HG02763 (cell line): ENCODE results near the gene FTH1.

Experiments used
- ATAC-seq: cut with Tn5 transposase; IDR thresholded peaks from one replicate; pipeline ENCODE4 v1.9.1; 2021; ENCODE audit warnings: mild to moderate bottlenecking, moderate library complexity; ENCODE audit not compliant: unreplicated experiment

FTH1 gene

GRCh38 chr11:61949169-61950034, 18.0 kb downstream of the FTH1 start:
- ATAC-seq: no peak

- ATAC-seq: no peak
Measured at GRCh38 chr11:61948505-61948904, 18.9 kb downstream of the FTH1 start.

DNA sequence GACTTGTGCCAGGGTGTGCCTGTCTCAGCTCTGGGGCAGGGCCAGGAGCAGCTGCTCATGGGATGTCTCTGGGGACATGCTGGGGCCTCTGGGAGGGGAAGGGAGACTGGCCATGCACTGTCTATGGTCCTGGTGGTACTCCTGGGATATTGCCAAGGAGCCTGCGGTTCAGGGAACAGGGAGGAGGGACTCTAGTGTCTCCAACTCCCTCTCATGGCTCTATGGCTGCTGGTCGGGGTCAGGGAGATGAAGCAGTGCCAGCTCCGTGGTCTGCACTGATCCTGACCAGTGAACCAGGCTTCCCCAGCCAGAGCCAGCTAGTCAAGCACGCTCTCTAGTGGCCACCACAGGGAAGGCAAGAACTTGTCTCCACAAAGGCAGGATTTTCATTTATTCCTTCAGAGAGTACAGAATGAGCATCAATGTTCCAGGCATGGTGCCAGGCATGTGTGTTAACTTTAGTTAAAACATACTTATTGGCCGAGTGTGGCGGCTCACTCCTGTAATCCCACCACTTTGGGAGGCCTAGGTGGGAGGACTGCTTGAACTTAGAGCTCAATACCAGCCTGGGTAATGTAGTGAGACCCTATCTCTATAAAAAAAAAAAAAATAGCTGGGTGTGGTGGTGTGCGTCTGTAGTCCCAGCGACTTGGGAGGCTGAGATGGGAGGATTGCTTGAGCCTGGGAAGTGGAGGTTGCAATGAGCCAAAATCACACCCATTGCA, 19.8 kb downstream of the FTH1 start:
- no peak for ATAC-seq

DNA sequence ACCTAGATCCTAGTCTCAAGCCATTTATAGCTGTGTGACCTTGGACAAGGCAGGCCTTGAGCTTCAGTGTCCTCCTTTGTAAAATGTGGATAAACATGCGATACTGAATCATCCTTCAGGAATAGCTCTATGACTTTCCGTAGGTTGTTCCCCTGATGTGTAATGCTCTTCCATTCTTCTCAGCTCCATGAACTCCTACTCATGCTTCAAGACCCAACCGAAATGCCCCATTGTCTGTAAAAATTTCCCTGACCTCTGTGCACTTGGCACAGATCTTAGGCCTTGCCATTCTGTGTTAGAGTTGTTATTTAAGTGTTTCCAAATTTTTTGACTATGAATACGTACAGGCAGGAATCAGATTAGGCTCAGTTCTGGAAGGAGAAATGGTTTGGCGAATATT, 20.5 kb downstream of the FTH1 start:
- ATAC-seq: no peak

DNA sequence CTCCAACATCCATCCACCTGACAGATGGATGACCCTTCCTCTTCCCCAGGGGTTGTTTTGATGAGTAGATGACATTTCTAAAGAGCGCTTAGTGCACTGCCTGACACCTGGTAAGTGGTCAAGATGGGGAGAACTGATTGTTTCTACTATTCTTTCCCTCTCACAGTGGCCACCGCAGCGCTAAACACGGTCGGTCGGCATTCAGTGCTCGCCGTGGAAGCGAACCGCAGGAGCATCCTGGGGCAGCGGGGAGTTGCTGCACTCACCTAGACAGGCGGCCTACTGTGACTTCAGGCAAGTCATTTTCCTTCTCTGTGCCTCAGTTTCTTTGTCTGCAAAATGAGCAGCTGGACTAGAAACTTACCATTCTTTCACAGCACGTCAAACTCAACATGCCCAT, 22.2 kb downstream of the FTH1 start:
- ATAC-seq: no peak

- no peak for ATAC-seq
Measured at GRCh38 chr11:61940466-61940865, 27.0 kb downstream of the FTH1 start.

- ATAC-seq: no peak
Measured at GRCh38 chr11:61935861-61936260, 31.6 kb downstream of the FTH1 start.

- ATAC-seq: no peak
Measured at GRCh38 chr11:61930933-61931332, 36.5 kb downstream of the FTH1 start.

DNA sequence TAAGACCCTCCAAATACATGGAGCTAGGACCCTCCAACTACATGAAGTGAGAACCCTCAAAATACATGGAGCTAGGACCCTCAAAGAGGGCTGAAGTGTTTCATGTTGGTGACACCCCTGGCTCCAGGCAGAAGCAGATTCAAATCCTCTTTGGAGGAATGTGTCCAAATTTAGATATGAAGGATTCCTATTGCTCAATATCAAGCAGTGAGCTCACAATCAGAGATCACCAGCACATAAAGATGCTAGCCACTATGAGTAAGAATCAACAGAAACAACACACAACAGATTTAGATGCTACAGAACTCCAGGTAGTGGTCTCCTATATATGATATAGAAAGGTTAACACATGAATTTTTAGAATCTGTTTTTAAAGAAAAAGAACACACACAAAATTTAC, 38.8 kb downstream of the FTH1 start:
- no peak for ATAC-seq

- no peak for ATAC-seq
Measured at GRCh38 chr11:61927501-61927900, 39.9 kb downstream of the FTH1 start.

- ATAC-seq: no peak
Measured at GRCh38 chr11:61926235-61926634, 41.2 kb downstream of the FTH1 start.

GRCh38 chr11:61925736-61926135, 41.7 kb downstream of the FTH1 start:
- ATAC-seq: no peak

DNA sequence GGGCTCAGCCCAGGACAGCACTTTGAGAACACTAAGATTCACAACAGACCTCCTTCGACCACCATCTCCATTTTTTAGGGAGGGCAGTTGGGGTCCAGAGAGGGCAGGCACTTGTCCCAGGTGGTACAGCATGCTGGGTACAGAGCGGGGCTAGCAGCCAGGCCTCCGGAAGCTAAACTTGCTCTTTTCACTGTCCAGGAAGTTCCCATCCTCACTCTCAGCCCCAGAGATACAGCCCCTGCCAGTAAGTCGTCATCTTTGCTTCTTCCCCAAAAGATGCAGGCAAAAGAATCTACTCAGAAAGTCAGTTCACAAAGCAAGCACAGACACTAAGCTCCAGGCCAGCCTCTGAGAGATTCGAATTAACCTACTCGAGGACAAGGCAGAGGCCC, 43.4 kb downstream of the FTH1 start:
- no peak for ATAC-seq

DNA sequence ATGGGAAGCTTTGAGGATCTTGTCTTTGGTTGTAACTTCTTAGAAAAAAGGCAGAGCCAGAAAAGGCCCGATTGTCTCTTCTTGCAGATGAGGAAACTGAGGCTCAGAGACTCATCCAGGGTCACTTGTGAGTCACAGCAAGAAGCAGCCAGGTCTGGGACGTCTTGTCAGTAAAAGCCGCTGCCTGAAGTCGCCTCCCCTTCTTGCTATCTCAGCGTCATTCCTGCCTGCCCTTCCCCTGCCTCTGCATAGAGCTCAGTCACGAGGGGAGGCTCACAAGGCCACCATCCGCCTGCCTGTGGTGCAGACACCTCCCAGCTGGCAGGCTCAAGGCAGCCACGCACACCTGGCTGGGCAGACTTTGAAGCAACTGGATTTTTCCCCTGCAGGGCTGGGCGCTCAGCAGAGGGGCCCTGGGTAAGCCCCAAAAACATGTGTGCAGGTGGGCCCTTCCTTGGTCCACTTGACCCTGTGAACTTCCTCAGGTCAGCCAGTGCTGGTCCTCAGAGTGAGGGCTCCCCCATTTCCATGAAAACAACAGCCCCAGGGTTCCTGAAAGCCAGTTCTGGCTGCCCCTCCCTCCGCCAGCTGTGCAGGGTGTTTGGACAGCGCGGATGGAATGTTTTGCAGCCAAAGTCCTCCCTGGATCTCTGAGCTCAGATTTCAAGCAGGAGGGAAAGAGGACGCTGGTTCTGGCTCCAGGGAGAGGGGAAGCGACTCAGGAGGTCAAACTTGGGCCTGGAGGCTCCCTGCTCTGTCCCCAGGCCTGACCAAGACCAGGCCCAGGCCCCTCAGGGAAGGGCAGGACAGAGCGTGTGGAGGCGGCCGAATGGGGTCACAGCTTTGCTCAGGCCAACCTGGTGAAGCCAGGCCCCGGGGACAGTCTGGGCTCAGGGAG, 44.0 kb downstream of the FTH1 start:
- ATAC-seq: no peak

GRCh38 chr11:61922539-61922938, 44.9 kb downstream of the FTH1 start:
- ATAC-seq: no peak

DNA sequence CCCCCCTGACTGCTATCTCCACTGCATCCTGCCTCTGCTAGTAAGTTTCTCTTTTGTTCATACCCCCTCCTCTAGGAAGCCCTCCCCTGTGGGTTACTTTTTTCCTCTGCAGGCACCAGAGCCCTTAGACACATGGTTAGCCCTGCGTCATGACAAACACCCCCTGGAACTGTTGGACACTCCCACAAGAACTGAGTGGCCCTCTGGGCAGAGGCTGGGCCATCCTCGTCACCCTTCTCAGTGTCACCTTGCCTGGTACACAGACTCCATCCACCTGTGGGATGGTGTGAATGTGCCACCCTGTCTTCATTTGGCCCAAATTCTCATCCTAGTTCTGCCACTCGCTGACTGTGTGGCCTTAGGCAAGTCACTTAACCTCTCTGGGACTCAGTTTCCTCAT, 46.0 kb downstream of the FTH1 start:
- no peak for ATAC-seq

DNA sequence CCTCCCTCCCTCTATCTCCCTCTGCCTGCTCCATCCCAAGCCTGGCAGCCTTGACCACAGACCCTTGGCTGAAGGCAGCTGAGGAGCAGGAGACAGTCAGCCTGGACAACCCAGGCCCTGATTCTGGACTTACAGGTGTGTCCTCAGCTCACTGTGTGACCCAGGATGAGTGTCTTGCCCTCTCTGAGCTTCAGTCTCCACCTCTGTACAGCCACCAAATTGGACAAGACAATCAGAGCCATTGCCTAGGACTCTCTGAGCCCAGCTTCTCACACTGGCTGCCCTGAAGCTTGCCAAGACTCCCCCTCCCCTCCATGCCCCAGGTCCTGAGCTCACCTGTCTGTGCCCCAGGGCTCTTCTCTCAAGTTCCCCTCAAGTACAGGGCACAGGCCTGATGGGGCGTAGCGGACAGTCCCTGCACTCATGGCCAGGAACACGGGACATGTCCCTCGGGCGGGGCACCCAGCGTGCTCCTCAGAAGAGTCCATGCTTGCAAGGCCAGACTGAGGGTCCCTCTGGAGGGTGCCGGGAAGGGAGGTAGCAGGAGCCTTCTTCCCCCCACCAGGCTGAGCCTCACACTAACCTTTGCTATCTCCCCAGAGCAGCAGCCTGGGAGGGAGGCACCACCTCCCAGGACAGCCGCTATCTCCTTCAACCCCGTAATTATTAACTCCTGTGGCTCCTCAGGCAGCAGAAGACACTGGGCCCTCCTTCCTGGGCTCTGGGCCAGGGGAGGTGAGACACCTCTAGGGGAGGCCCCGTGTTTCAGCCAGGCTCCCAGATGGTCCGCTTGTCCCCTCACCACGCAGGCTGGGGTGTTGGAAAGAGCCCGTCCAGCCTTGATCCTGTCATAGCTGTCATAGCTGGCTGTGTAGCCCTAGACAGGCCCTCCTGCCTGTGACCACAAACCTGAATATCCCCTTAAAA, 47.5 kb downstream of the FTH1 start:
- ATAC-seq: no peak

DNA sequence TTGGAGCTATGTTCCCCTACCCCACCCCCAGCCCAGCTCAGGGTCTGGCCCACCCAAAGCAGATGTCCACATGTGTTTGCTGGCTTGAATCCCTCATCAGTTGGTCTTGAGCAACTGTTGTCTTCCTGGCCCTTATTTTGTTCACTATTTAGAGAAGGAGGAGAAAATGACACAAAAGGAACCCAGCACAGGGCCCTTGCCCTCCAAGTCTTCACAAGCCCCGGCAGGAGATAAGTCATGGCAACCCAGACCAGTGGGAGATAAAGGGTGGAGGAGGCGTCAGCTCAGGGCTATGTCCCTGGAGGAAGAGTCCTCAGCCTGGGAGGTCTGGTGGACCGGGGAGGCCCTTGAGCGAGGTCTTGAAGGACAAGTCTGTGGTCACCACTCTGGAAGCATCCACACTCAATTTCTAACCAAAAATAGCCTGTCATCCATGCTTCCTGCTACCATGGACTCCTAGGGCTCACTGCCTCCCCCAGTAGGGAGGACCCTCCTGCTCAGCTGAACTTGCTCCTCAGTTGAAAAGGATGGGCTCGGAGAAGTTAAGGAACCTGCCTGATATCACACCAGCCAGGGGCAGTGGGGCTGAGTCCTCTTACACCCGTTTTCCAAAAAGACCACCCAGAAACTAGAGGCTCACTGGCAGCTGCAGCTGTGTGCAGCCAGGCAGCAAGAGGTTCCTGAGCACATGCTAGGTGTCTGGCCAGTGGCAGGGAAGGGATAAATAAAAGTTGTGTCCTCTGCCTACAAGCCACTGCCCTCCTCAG, 48.3 kb downstream of the FTH1 start:
- ATAC-seq: no peak

DNA sequence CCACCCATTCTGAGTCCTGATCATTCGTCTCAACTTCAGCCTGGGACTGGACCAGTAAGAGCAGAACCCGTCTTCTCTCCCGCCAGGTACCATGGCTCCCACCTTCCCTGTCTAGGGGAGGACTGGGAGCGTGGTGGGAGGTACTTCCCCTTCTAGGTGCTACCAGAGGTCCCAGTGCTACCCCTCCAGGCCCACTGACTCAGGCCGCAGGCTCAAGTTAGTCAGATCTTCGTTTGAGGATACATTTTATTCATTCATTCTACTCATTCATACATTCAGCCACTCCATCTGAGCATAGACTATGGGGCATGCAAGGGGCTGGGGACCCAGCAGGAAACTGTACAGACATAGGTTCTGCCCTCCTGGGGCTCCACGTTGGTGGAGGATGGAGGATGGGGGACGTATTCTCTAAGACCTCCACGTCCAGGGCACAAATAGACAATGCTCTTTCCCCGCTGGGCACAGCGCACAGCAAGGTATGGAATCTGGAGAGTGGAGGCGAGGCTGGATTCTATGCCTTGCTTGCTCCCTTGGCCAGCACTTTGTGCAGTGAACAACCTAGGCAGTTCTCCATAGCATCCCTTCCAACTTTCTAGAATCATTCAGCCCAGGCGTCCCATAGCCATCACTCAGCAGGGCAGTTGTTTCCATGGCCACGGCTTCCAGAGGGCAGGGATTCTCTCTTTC, 49.0 kb downstream of the FTH1 start:
- ATAC-seq: no peak
